Thyroid gland (tissue), 4 donors: ENCODE measurements around the gene MYBL2.

Experiments used
- POLR2A ChIP-seq, 2 donors: fragments of 450-650 bp; IDR thresholded peaks; one replicate each; pipeline ENCODE4 v1.6.1; 2017; ENCODE audit warnings: antibody characterized with exemption in 2 of 2, mild to moderate bottlenecking in 2 of 2, moderate library complexity in 1 of 2
- TF ChIP-seq, protein P1 (sequence below), 6 experiments: fragments of 200-600 bp in 3 of 6; fragments of 450-650 bp in 3 of 6; sonication (generic) in 3 of 6; IDR thresholded peaks; one replicate each; pipeline ENCODE4 v1.5.1; 2016 to 2019; ENCODE audit warnings: antibody characterized with exemption in 6 of 6, mild to moderate bottlenecking in 2 of 6, inconsistent platforms in 1 of 6, moderate library complexity in 1 of 6

GRCh38 chr20:43731469-43731868, 64.6 kb downstream of the MYBL2 start:
- TF ChIP-seq, protein P1, sequence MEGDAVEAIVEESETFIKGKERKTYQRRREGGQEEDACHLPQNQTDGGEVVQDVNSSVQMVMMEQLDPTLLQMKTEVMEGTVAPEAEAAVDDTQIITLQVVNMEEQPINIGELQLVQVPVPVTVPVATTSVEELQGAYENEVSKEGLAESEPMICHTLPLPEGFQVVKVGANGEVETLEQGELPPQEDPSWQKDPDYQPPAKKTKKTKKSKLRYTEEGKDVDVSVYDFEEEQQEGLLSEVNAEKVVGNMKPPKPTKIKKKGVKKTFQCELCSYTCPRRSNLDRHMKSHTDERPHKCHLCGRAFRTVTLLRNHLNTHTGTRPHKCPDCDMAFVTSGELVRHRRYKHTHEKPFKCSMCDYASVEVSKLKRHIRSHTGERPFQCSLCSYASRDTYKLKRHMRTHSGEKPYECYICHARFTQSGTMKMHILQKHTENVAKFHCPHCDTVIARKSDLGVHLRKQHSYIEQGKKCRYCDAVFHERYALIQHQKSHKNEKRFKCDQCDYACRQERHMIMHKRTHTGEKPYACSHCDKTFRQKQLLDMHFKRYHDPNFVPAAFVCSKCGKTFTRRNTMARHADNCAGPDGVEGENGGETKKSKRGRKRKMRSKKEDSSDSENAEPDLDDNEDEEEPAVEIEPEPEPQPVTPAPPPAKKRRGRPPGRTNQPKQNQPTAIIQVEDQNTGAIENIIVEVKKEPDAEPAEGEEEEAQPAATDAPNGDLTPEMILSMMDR (IDR thresholded peaks at IDR 0.05): no peak
- TF ChIP-seq POLR2A (IDR thresholded peaks at IDR 0.05): no peak
